KOPT-K1 (cell line): ENCODE results near the gene DTHD1.

ENCODE experiments used
- H3K27ac ChIP-seq: fragments of 200-600 bp; sonication (generic); 2 replicates; pipeline ENCODE4 v1.5.1; 2016; ENCODE audit warnings: antibody characterized with exemption, mild to moderate bottlenecking, low read depth, low read length; ENCODE audit not compliant: poor library complexity, severe bottlenecking
- H3K36me3 ChIP-seq: fragments of 200-600 bp; sonication (generic); 2 replicates; pipeline ENCODE4 v1.5.1; 2017; ENCODE audit warnings: antibody characterized with exemption, mild to moderate bottlenecking, low read length, moderate library complexity; ENCODE audit not compliant: insufficient read depth
- H3K9me3 ChIP-seq: fragments of 200-600 bp; sonication (generic); 2 replicates; pipeline ENCODE4 v1.5.1; 2017; ENCODE audit warnings: antibody characterized with exemption, low read length, mild to moderate bottlenecking; ENCODE audit not compliant: insufficient read depth, poor library complexity, severe bottlenecking

Gene DTHD1

GRCh38 chr4:36392024-36392423 is 110.6 kb downstream of the DTHD1 start:
- no peak overlapping the region for H3K27ac ChIP-seq
- H3K36me3 ChIP-seq, result no peaks in the 10 kb centered on the region
- H3K9me3 ChIP-seq, result no peaks in the 10 kb centered on the region

DNA sequence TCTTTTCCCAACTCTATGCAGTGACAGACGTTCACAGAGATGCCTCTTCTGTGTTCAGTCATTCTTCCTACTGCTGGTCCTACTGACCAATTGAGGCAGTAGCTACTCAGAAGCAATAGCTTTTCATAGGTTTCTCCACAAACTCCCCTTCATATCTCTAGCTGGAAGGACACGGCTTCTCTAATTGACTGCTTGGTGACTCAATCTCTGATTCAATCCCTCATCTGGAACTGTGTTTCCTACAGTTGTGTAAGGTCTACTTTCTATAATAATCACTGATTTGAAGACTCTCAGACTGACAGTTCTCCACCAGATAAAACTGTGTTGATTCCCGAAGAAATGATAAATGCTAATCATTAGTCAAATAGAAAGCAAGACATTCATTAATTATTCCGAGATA is 111.5 kb downstream of the DTHD1 start:
- Histone ChIP-seq H3K9me3 (no peaks in the 10 kb centered on the region), H3K36me3 (no peaks in the 10 kb centered on the region), H3K27ac (no peak overlapping the region)
